ENCODE measurements around the gene PMS2.

The PMS2 gene

GRCh38 chr7:6027806-6028365, 19.0 kb upstream of the PMS2 start:
- TF ChIP-seq, protein P1, sequence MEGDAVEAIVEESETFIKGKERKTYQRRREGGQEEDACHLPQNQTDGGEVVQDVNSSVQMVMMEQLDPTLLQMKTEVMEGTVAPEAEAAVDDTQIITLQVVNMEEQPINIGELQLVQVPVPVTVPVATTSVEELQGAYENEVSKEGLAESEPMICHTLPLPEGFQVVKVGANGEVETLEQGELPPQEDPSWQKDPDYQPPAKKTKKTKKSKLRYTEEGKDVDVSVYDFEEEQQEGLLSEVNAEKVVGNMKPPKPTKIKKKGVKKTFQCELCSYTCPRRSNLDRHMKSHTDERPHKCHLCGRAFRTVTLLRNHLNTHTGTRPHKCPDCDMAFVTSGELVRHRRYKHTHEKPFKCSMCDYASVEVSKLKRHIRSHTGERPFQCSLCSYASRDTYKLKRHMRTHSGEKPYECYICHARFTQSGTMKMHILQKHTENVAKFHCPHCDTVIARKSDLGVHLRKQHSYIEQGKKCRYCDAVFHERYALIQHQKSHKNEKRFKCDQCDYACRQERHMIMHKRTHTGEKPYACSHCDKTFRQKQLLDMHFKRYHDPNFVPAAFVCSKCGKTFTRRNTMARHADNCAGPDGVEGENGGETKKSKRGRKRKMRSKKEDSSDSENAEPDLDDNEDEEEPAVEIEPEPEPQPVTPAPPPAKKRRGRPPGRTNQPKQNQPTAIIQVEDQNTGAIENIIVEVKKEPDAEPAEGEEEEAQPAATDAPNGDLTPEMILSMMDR (IDR thresholded peaks at IDR 0.05; ENCODE audit: unreplicated experiment in 3 of 3) = no peak
- no peaks in the 10 kb centered on the region for H3K4me1 Mint-ChIP-seq
- no peak overlapping the region for H3K27ac Mint-ChIP-seq
- no peaks in the 10 kb centered on the region for H3K9me3 Mint-ChIP-seq
- H3K36me3 Mint-ChIP-seq (ENCODE audit: low read depth) = peaks cover 80% of the 10 kb centered on the region
- no peaks in the 10 kb centered on the region for H3K27me3 Mint-ChIP-seq (ENCODE audit: low read depth)
- no peak overlapping the region for H3K4me3 Mint-ChIP-seq

- no peak overlapping the region for H3K4me3 Mint-ChIP-seq
- H3K27me3 Mint-ChIP-seq (ENCODE audit: low read depth) = no peaks in the 10 kb centered on the region
- TF ChIP-seq, protein P1 (IDR thresholded peaks at IDR 0.05; ENCODE audit: unreplicated experiment in 3 of 3) = no peak
- H3K36me3 Mint-ChIP-seq (ENCODE audit: low read depth) = peaks cover 84% of the 10 kb centered on the region
- H3K9me3 Mint-ChIP-seq = no peaks in the 10 kb centered on the region
- no peaks in the 10 kb centered on the region for H3K4me1 Mint-ChIP-seq
- no peak overlapping the region for H3K27ac Mint-ChIP-seq
These were observed 18.0 kb upstream of the PMS2 start for GRCh38 chr7:6026820-6027311.

- peaks cover 85% of the 10 kb centered on the region for H3K36me3 Mint-ChIP-seq (ENCODE audit: low read depth)
- TF ChIP-seq, protein P1 (IDR thresholded peaks at IDR 0.05; ENCODE audit: unreplicated experiment in 3 of 3) = no peak
- no peaks in the 10 kb centered on the region for H3K27me3 Mint-ChIP-seq (ENCODE audit: low read depth)
- no peak overlapping the region for H3K4me3 Mint-ChIP-seq
- H3K27ac Mint-ChIP-seq = no peak overlapping the region
- H3K9me3 Mint-ChIP-seq = no peaks in the 10 kb centered on the region
- H3K4me1 Mint-ChIP-seq = no peaks in the 10 kb centered on the region
These were observed 17.4 kb upstream of the PMS2 start for GRCh38 chr7:6026011-6026819.

- Mint-ChIP-seq H3K27me3 (ENCODE audit: low read depth) (no peaks in the 10 kb centered on the region), H3K4me1 (no peaks in the 10 kb centered on the region), H3K9me3 (no peaks in the 10 kb centered on the region), H3K4me3 (no peak overlapping the region), H3K27ac (no peak overlapping the region), H3K36me3 (ENCODE audit: low read depth) (peaks cover 90% of the 10 kb centered on the region)
- TF ChIP-seq, protein P1 (IDR thresholded peaks at IDR 0.05; ENCODE audit: unreplicated experiment in 3 of 3) = no peak
These were observed 15.2 kb upstream of the PMS2 start for GRCh38 chr7:6023974-6024435.

GRCh38 chr7:6022707-6023106, 13.9 kb upstream of the PMS2 start:
- Mint-ChIP-seq H3K4me1 (no peaks in the 10 kb centered on the region), H3K4me3 (no peak overlapping the region), H3K27me3 (ENCODE audit: low read depth) (no peaks in the 10 kb centered on the region), H3K36me3 (ENCODE audit: low read depth) (peaks cover 86% of the 10 kb centered on the region), H3K9me3 (no peaks in the 10 kb centered on the region), H3K27ac (no peak overlapping the region)
- TF ChIP-seq, protein P1 (IDR thresholded peaks at IDR 0.05; ENCODE audit: unreplicated experiment in 3 of 3) = no peak
